CD14-positive monocyte (primary cell): Measurements from ENCODE around the gene LRRN4CL. TPM values are rescaled to one million over a fixed set of nuclear protein-coding genes. Genes with fewer than 3 reads are reported as not detected.

Experiments used
- DNase-seq, 3 donors: peaks; one replicate each; pipeline ENCODE4 v3.0.0-alpha.2; 2011 to 2022
- H2AFZ ChIP-seq: 2 replicates; pipeline ENCODE4 v1.6.0; 2012; ENCODE audit warnings: mild to moderate bottlenecking, low read depth, low read length, inconsistent platforms; ENCODE audit not compliant: insufficient read depth, poor library complexity, severe bottlenecking
- H3K27ac ChIP-seq, 2 donors: 1 replicate in 1 of 2; 2 replicates in 1 of 2; pipeline ENCODE4 v1.5.1; 2012 to 2013; ENCODE audit warnings: low read length in 2 of 2, control low read depth in 1 of 2, inconsistent platforms in 1 of 2, low read depth in 1 of 2, mild to moderate bottlenecking in 1 of 2
- H3K27me3 ChIP-seq, 2 donors: one replicate each; pipeline versions ENCODE4 v1.6.0 to v1.6.1; 2011 to 2013; ENCODE audit warnings: low read length in 2 of 2; ENCODE audit not compliant: control insufficient read depth in 2 of 2, insufficient read depth in 2 of 2
- H3K36me3 ChIP-seq, 2 donors: replicated peaks in 1 of 2; 1 replicate in 1 of 2; 2 replicates in 1 of 2; pipeline versions ENCODE4 v1.5.1 to v1.6.1; 2012 to 2013; ENCODE audit warnings: low read length in 2 of 2, control low read depth in 1 of 2, inconsistent platforms in 1 of 2, mild to moderate bottlenecking in 1 of 2; ENCODE audit not compliant: insufficient read depth in 2 of 2, control insufficient read depth in 1 of 2
- H3K4me1 ChIP-seq, 2 donors: 1 replicate in 1 of 2; 2 replicates in 1 of 2; pipeline versions ENCODE4 v1.5.1 to v1.6.1; 2012 to 2013; ENCODE audit warnings: low read length in 2 of 2, control low read depth in 1 of 2, inconsistent platforms in 1 of 2, mild to moderate bottlenecking in 1 of 2, moderate library complexity in 1 of 2; ENCODE audit not compliant: insufficient read depth in 2 of 2, control insufficient read depth in 1 of 2
- H3K4me2 ChIP-seq: replicated peaks from 2 replicates; pipeline ENCODE3; 2012; ENCODE audit warnings: low read length, moderate library complexity, mild to moderate bottlenecking; ENCODE audit not compliant: poor library complexity, severe bottlenecking; ENCODE audit errors: extremely low read depth
- H3K4me3 ChIP-seq, 3 experiments: fragments of 200-600 bp in 1 of 3; sonication (generic) in 1 of 3; replicated peaks in 1 of 3; 1 replicate in 2 of 3; 2 replicates in 1 of 3; pipeline ENCODE4 v1.5.1; 2011 to 2013; ENCODE audit warnings: low read length in 3 of 3, mild to moderate bottlenecking in 3 of 3, control low read depth in 2 of 3, low read depth in 2 of 3, inconsistent platforms in 1 of 3, moderate library complexity in 1 of 3
- H3K79me2 ChIP-seq: 2 replicates; pipeline ENCODE4 v1.6.0; 2012; ENCODE audit warnings: mild to moderate bottlenecking, control low read depth, inconsistent platforms, low read length, moderate library complexity; ENCODE audit not compliant: insufficient read depth
- H3K9ac ChIP-seq: 2 replicates; pipeline ENCODE4 v1.6.0; 2017; ENCODE audit warnings: low read length, mild to moderate bottlenecking; ENCODE audit not compliant: insufficient read depth, poor library complexity, severe bottlenecking
- H3K9me3 ChIP-seq, 2 donors: replicated peaks in 1 of 2; 1 replicate in 1 of 2; 2 replicates in 1 of 2; pipeline versions ENCODE4 v1.5.1 to v1.6.1; 2012 to 2013; ENCODE audit warnings: low read length in 2 of 2, control low read depth in 1 of 2; ENCODE audit not compliant: control insufficient read depth in 1 of 2, insufficient read depth in 1 of 2
- H4K20me1 ChIP-seq: 2 replicates; pipeline ENCODE4 v1.6.0; 2012; ENCODE audit warnings: mild to moderate bottlenecking, low read length, control low read depth, moderate library complexity; ENCODE audit not compliant: insufficient read depth
- H3K27ac Mint-ChIP-seq, 7 donors: one replicate each; pipeline ENCODE4 v1.8.0; 2020; ENCODE audit warnings: mild to moderate bottlenecking in 7 of 7, mixed read lengths in 7 of 7, moderate library complexity in 6 of 7, inconsistent platforms in 2 of 7
- H3K27me3 Mint-ChIP-seq, 3 donors: one replicate each; pipeline ENCODE4 v1.8.0; 2021 to 2022; ENCODE audit warnings: low read depth in 3 of 3, mild to moderate bottlenecking in 3 of 3, mixed read lengths in 3 of 3, moderate library complexity in 3 of 3, inconsistent platforms in 1 of 3
- H3K36me3 Mint-ChIP-seq, 2 donors: one replicate each; pipeline ENCODE4 v1.8.0; 2020; ENCODE audit warnings: mixed read lengths in 2 of 2, inconsistent platforms in 1 of 2, mild to moderate bottlenecking in 1 of 2
- H3K4me1 Mint-ChIP-seq: one replicate; pipeline ENCODE4 v1.8.0; 2020; ENCODE audit warnings: mild to moderate bottlenecking, mixed read lengths
- H3K4me3 Mint-ChIP-seq, 2 donors: one replicate each; pipeline ENCODE4 v1.8.0; 2020; ENCODE audit warnings: mild to moderate bottlenecking in 2 of 2, mixed read lengths in 2 of 2, moderate library complexity in 1 of 2
- H3K9me3 Mint-ChIP-seq, 7 donors: one replicate each; pipeline ENCODE4 v1.8.0; 2020 to 2022; ENCODE audit warnings: mixed read lengths in 7 of 7, mild to moderate bottlenecking in 6 of 7, moderate library complexity in 6 of 7, inconsistent platforms in 2 of 7
- WGBS: methylation state at CpG from one replicate; pipeline ENCODE4 v1.1.5; 2013; ENCODE audit warnings: missing lambda C conversion rate; ENCODE audit not compliant: insufficient coverage; 5-methylcytosine and 5-hydroxymethylcytosine counted together
- intact Hi-C, 2 donors: fragments of 100-400 bp; cut with micrococcal nuclease; formaldehyde crosslinking; loops; one replicate each; pipeline versions ENCODE4 v1.15.0 to v1.15.1; 2023
- polyA plus RNA-seq, 3 donors: library from polyadenylated mRNA; depleted of rRNA in 1 of 3; unstranded in 2 of 3; stranded (reverse) in 1 of 3; fragments of 300-500 nt in 2 of 3; fragments of >200 nt in 1 of 3; fragmentation: Illumina TruSeq in 2 of 3; gene quantifications; 1 replicate in 2 of 3; 2 replicates in 1 of 3; pipeline ENCODE4 v1.2.3, GENCODE V29; 2012 to 2021
- TF ChIP-seq, protein P1 (sequence below): fragments of 200-600 bp; IDR thresholded peaks from one replicate; pipeline ENCODE4 v1.8.0; 2022; ENCODE audit warnings: antibody characterized with exemption, mild to moderate bottlenecking

Gene LRRN4CL
- polyA plus RNA-seq, 3 donors: not detected

DNA sequence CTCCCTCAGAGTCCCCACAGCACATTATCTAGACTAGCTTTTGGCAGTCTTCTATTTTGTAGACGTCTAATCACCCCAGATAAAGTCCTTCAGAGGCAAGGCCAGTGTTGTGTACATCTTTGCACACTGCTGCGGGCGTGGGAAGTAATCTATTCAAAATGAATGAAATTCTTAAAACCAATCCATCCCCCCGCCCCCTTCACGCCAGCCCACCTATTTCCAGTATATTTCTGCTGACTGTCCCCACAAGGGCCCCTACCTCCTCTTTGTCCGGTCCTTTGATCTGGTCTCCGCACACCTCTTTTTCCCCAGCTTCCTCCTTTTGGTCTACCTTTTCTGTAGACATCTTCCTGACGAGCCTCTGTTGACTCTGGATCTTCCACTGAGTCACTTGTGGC, 17.5 kb upstream of the LRRN4CL start:
- Histone ChIP-seq H3K36me3 (peaks cover 11 to 15% of the 10 kb centered on the region in 2 donors), H3K9ac (no peak overlapping the region), H3K4me1 (peaks cover 66 to 82% of the 10 kb centered on the region in 2 donors), H4K20me1 (no peaks in the 10 kb centered on the region), H2AFZ (peak overlapping the region; percentile 96), H3K9me3 (no peaks in the 10 kb centered on the region), H3K4me3 (peak overlapping the region in 2 of 3 experiments; percentile 42 to 91), H3K4me2 (peak overlapping the region; percentile 93), H3K27me3 (no peaks in the 10 kb centered on the region), H3K79me2 (peaks cover 10% of the 10 kb centered on the region), H3K27ac (peak overlapping the region; percentile 28 to 29)
- peaks cover 57% of the 10 kb centered on the region for H3K4me1 Mint-ChIP-seq
- H3K27me3 Mint-ChIP-seq: no peaks in the 10 kb centered on the region
- TF ChIP-seq, protein P1, sequence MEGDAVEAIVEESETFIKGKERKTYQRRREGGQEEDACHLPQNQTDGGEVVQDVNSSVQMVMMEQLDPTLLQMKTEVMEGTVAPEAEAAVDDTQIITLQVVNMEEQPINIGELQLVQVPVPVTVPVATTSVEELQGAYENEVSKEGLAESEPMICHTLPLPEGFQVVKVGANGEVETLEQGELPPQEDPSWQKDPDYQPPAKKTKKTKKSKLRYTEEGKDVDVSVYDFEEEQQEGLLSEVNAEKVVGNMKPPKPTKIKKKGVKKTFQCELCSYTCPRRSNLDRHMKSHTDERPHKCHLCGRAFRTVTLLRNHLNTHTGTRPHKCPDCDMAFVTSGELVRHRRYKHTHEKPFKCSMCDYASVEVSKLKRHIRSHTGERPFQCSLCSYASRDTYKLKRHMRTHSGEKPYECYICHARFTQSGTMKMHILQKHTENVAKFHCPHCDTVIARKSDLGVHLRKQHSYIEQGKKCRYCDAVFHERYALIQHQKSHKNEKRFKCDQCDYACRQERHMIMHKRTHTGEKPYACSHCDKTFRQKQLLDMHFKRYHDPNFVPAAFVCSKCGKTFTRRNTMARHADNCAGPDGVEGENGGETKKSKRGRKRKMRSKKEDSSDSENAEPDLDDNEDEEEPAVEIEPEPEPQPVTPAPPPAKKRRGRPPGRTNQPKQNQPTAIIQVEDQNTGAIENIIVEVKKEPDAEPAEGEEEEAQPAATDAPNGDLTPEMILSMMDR: no peak
- H3K36me3 Mint-ChIP-seq: peaks cover 8 to 20% of the 10 kb centered on the region in 2 donors
- H3K9me3 Mint-ChIP-seq: peaks cover 0 to 3% (median 0%) of the 10 kb centered on the region in 7 donors
- DNase-seq: no peak
- peak overlapping the region; percentile 72 to 82 for H3K4me3 Mint-ChIP-seq
- intact Hi-C loops: loop anchor here (5.0 to 10.0 kb wide), 2 partner anchors 55 to 112 kb away; partner anchors contain the start of genes TUT1 (in 2 of the 2) and INTS5 (in 1 of the 2)
- WGBS: 93% methylated on average over 7 of the region's 8 CpGs
- peak overlapping the region in 6 of 7 donors; percentile 7 to 92 (median 81) for H3K27ac Mint-ChIP-seq

DNA sequence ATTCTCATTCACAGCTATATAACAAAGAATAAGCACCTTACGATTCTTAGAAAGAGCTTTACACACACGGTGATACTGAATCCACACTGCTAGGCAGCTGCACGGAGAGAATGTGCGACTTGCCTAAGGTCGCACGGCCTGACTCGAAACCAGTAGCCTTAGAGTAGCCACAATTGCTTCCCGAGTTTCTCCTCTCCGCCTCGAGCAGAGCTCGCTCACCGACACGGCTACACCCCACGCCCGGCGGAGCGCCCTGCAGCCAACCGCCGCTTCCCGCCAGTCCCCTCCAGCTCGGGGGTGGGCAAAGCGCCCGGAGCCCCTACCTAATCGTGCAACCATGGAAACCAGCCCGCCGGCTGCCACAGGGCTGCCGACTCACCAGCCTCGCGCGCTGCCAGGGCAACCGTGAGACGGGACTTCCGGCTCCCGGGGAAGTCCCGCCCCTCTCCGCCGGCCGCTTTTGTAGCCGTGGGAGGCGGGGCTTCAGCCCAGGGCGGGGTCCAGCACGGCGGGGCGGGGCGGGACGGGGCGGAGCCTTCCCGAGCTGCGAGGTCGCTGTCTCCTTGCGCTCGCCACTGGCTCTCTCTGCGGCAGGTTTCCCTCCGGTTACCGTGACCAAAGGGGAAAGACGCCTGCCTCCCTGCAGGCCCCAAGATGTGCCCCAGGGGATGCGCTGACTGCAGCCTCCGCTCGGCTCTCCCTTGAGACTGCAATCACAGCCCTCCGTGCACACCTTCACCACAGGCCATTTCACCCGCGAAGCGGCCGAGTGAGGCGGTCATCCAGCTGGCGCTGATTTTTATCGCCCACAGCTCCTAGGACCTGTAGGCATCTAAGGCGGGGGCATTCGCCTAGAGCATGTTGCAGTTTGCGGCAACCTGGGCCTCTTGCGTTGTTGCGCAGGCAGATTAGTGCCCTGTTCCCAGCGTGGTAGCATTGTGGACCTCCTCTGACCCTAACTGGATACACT, 16.8 kb upstream of the LRRN4CL start:
- Histone ChIP-seq H3K36me3 (peaks cover 6 to 9% of the 10 kb centered on the region in 2 donors), H4K20me1 (no peaks in the 10 kb centered on the region), H3K4me1 (peaks cover 67 to 85% of the 10 kb centered on the region in 2 donors), H3K27me3 (no peaks in the 10 kb centered on the region), H3K4me2 (peak overlapping the region; percentile 93), H3K27ac (peak overlapping the region; percentile 78 to 85), H3K79me2 (peaks cover 10% of the 10 kb centered on the region), H3K9ac (peak overlapping the region; percentile 75), H3K9me3 (no peaks in the 10 kb centered on the region), H3K4me3 (peak overlapping the region; percentile 70 to 91 (median 84)), H2AFZ (peak overlapping the region; percentile 96)
- Mint-ChIP-seq H3K9me3 (peaks cover 0 to 3% (median 0%) of the 10 kb centered on the region in 7 donors), H3K4me3 (peak overlapping the region; percentile 89 to 92), H3K36me3 (peaks cover 12 to 22% of the 10 kb centered on the region in 2 donors), H3K4me1 (peaks cover 57% of the 10 kb centered on the region), H3K27ac (peak overlapping the region; percentile 89 to 99 (median 94)), H3K27me3 (no peaks in the 10 kb centered on the region)
- WGBS: 7% methylated on average over 73 of the region's 73 CpGs
- intact Hi-C loops: loop anchor here (5.0 to 10.0 kb wide), 2 partner anchors 54 to 111 kb away; partner anchors contain the start of genes TUT1 (in 2 of the 2) and INTS5 (in 1 of the 2)
- DNase-seq: peak; percentile 89 to 93 (median 91)
- TF ChIP-seq, protein P1: no peak
